Astrocyte of the spinal cord (primary cell): ENCODE results near the gene STAT2.
"Not testable (repeated sequence)": the region's sequence is repeated elsewhere in the genome, so short reads cannot be mapped to it uniquely, and the experiment has no call there.

ENCODE experiments used
- DNase-seq: peaks from one replicate; pipeline ENCODE4 v3.0.0; 2011; ENCODE audit warnings: low read depth, low spot score
- H3K4me3 ChIP-seq: 2 replicates; pipeline ENCODE4 v1.5.1; 2011; ENCODE audit warnings: low read depth, mild to moderate bottlenecking, low read length, moderate library complexity
- CTCF ChIP-seq: IDR thresholded peaks from 2 replicates; pipeline ENCODE4 v1.5.1; 2012; ENCODE audit warnings: low read depth, mild to moderate bottlenecking, low read length, inconsistent platforms
- in situ Hi-C: cut with HindIII; loops from 2 replicates; pipeline ENCODE4 v1.10.0; 2017; ENCODE audit warnings: low sequenced_read_pairs

The STAT2 gene

GRCh38 chr12:56341616-56342015 is 18.3 kb downstream of the STAT2 start:
- no peak for DNase-seq
- no peak overlapping the region for H3K4me3 ChIP-seq
- TF ChIP-seq CTCF: no peak
- in situ Hi-C loops: no loop called here

GRCh38 chr12:56339158-56339422 is 20.8 kb downstream of the STAT2 start:
- in situ Hi-C loops: no loop called here
- DNase-seq: no peak
- no peak overlapping the region for H3K4me3 ChIP-seq
- no peak for TF ChIP-seq CTCF

DNA sequence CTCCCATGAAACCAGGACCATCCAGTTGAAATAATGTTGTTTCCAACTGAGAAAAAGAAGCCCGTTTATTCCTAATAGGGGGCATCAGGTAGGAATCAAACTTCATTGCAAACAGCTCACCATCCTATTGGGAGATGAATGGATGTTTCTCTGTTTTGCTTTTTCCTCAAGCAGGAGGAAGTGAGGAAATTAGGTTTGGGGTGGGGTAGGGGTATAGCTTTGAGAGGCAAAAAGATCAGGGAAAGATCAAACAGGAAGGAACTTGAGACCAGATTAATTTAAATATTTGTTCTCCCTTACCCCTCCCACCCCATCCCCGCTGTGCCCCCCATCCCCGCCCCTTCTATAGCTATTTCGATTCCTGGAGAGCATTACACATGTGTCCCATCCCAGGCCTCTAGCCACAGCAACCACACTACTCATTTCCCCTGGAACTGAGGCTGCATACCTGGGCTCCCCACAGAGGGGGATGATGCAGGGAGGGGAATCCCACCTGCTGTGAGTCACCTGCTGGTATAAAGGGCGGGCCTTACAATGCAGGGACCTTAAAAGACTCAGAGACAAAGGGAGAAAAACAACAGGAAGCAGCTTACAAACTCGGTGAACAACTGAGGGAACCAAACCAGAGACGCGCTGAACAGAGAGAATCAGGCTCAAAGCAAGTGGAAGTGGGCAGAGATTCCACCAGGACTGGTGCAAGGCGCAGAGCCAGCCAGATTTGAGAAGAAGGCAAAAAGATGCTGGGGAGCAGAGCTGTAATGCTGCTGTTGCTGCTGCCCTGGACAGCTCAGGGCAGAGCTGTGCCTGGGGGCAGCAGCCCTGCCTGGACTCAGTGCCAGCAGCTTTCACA is 21.4 kb downstream of the STAT2 start, which contains the start of gene IL23A:
TSS of gene IL23A (plus strand) at position 577 of the 850 bp plus-strand sequence. CDS start at position 738, 161 bp downstream.
- peak; percentile 45 for DNase-seq
- no peak for TF ChIP-seq CTCF
- in situ Hi-C loops: no loop called here

DNA sequence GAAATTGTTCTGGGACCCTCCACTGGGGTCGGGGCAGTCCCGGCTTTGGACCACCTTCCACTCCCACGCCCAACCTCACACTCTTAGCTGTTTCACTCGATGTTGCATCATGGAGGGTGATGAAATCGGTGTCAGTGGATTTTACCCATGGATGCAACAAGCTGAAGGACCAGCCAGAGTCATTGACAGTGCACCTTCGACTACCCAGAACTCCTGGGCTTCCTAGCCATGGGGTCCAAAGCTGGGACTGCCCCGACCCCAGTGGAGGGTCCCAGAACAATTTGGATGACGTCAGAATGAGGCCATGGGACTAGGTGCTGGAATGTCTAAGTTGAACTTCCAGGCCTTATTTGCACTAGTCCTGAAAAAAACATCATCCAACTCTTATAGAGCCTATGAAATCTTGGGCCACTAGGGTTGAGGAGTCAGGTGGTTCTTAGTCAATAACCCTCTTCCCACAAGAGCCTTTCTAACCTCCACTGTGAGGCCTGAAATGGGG is 22.1 kb downstream of the STAT2 start:
- H3K4me3 ChIP-seq: no peak overlapping the region
- no peak for DNase-seq
- TF ChIP-seq CTCF: no peak
- in situ Hi-C loops: no loop called here

More for the DNA sequence above, 21.4 kb downstream of the STAT2 start, which contains the start of gene IL23A:
- no peak within 1 kb of the TSS for H3K4me3 ChIP-seq

- in situ Hi-C loops: no loop called here
- H3K4me3 ChIP-seq: no peak overlapping the region
- no peak for DNase-seq
- no peak for TF ChIP-seq CTCF
Measured at GRCh38 chr12:56336361-56337167, 23.3 kb downstream of the STAT2 start.

GRCh38 chr12:56335527-56335926 is 24.4 kb downstream of the STAT2 start:
- DNase-seq, in situ Hi-C loops, H3K4me3 ChIP-seq: not testable (repeated sequence)

- no peak for TF ChIP-seq CTCF
- DNase-seq: no peak
- in situ Hi-C loops: no loop called here
- H3K4me3 ChIP-seq: peak overlapping the region; percentile 73
Measured at GRCh38 chr12:56334490-56334793, 25.5 kb downstream of the STAT2 start.
